ENCODE data around the gene ADPGK.

DNA sequence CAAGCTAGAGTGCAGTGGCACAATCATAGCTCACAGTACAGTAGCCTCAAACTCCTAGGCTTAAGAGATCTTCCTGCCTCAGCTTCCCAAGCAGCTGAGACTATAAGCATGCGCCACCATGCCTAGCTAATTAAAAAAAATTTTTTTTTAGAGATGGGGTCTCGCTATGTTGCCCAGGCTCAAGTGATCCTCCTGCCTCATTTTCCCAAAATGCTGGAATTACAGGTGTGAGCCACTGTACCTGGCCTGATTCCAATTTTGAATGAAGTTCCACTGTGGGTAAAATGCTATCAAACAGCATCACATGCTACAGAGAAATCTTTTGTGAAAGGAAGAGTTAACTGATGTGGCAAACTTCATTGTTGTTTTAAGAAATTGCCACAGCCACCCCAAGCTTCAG lies 17.5 kb downstream of the ADPGK start:
- TF ChIP-seq, protein P1, sequence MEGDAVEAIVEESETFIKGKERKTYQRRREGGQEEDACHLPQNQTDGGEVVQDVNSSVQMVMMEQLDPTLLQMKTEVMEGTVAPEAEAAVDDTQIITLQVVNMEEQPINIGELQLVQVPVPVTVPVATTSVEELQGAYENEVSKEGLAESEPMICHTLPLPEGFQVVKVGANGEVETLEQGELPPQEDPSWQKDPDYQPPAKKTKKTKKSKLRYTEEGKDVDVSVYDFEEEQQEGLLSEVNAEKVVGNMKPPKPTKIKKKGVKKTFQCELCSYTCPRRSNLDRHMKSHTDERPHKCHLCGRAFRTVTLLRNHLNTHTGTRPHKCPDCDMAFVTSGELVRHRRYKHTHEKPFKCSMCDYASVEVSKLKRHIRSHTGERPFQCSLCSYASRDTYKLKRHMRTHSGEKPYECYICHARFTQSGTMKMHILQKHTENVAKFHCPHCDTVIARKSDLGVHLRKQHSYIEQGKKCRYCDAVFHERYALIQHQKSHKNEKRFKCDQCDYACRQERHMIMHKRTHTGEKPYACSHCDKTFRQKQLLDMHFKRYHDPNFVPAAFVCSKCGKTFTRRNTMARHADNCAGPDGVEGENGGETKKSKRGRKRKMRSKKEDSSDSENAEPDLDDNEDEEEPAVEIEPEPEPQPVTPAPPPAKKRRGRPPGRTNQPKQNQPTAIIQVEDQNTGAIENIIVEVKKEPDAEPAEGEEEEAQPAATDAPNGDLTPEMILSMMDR (IDR thresholded peaks at IDR 0.05): no peak
- TF ChIP-seq POLR2A (IDR thresholded peaks at IDR 0.05) (no peak), POLR2AphosphoS5 (IDR thresholded peaks at IDR 0.05) (no peak), EP300 (IDR thresholded peaks at IDR 0.05) (no peak)
